ENCODE measurements around the gene SETD4. TPM values are rescaled to one million over a fixed set of nuclear protein-coding genes. Genes with fewer than 3 reads are reported as not detected.

The SETD4 gene
- total and polyA plus RNA-seq, 2 of the 4 experiments (the other 2 are of a cell fraction) = 9.5 to 11.4 TPM

DNA sequence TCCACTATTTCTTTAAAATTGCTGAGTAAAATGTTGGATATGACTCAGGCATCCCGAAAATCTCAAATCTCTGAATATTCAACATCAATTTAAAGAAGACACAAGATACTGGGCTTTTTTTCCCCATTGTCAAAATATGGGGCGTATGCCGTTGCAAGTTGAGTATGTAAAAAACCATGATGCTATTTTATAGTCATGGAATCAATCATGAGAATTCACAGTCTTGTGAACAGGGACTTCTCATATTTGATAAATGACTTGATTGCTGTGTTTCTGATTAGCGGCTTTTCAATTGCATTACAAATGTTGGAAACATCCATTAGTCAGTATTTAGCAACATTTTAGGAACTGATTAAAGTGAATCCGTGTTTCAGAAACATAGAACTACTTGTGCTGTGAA, 45.3 kb downstream of the SETD4 start:
- no peak overlapping the region for H4K91ac ChIP-seq (ENCODE audit: insufficient read depth, low read depth, low read length)
- CTCF ChIA-PET = no interaction called here
- H2BK20ac ChIP-seq (ENCODE audit: low read depth, low read length) = no peak overlapping the region
- no peak overlapping the region for H3K9ac ChIP-seq (ENCODE audit: low read depth, low read length)
- H4K5ac ChIP-seq (ENCODE audit: low read depth, low read length) = no peak overlapping the region
- no peak overlapping the region for H2BK5ac ChIP-seq (ENCODE audit: low read depth, low read length, poor library complexity, severe bottlenecking)
- intact Hi-C loops (cut with micrococcal nuclease) (no loop called here), in situ Hi-C loops (cut with MboI; ENCODE audit: low sequenced_read_pairs) (no loop called here), dilution Hi-C loops (cut with HindIII; ENCODE audit: low sequenced_read_pairs, unreplicated experiment) (no loop called here)
- no peak overlapping the region for H3K27ac ChIP-seq (ENCODE audit: insufficient read depth, low read length)
- H3K27me3 ChIP-seq (ENCODE audit: control insufficient read depth, insufficient read depth, low read length) = peaks cover 15% of the 10 kb centered on the region
- ATAC-seq (ENCODE audit: low read depth) (no peak), DNase-seq (no peak)
- no peak for TF ChIP-seq RCOR1 (IDR thresholded peaks at IDR 0.05; ENCODE audit: insufficient replicate concordance, low read length)
- no peak for TF ChIP-seq CHD1 (IDR thresholded peaks at IDR 0.05; ENCODE audit: low read depth, low read length)
- TF ChIP-seq FOS (IDR thresholded peaks at IDR 0.05; ENCODE audit: low read depth, low read length) = no peak
- TF ChIP-seq CEBPB (IDR thresholded peaks at IDR 0.05; ENCODE audit: low read depth, low read length) = no peak
- no peak for TF ChIP-seq MAZ (IDR thresholded peaks at IDR 0.05; ENCODE audit: borderline replicate concordance, low read depth, low read length)
- TF ChIP-seq NFE2L2 (IDR thresholded peaks at IDR 0.05; ENCODE audit: low read depth, low read length) = no peak
- no peak for TF ChIP-seq RAD21 (IDR thresholded peaks at IDR 0.05; ENCODE audit: low read length)
- TF ChIP-seq SMC3 (IDR thresholded peaks at IDR 0.05; ENCODE audit: low read depth, low read length) = no peak
- TF ChIP-seq, protein P1, sequence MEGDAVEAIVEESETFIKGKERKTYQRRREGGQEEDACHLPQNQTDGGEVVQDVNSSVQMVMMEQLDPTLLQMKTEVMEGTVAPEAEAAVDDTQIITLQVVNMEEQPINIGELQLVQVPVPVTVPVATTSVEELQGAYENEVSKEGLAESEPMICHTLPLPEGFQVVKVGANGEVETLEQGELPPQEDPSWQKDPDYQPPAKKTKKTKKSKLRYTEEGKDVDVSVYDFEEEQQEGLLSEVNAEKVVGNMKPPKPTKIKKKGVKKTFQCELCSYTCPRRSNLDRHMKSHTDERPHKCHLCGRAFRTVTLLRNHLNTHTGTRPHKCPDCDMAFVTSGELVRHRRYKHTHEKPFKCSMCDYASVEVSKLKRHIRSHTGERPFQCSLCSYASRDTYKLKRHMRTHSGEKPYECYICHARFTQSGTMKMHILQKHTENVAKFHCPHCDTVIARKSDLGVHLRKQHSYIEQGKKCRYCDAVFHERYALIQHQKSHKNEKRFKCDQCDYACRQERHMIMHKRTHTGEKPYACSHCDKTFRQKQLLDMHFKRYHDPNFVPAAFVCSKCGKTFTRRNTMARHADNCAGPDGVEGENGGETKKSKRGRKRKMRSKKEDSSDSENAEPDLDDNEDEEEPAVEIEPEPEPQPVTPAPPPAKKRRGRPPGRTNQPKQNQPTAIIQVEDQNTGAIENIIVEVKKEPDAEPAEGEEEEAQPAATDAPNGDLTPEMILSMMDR (conservative IDR thresholded peaks at IDR 0.05; ENCODE audit: low read depth, low read length) = no peak
- TF ChIP-seq POLR2A (IDR thresholded peaks at IDR 0.05; ENCODE audit: low read depth, low read length) = no peak
- TF ChIP-seq, protein P2, sequence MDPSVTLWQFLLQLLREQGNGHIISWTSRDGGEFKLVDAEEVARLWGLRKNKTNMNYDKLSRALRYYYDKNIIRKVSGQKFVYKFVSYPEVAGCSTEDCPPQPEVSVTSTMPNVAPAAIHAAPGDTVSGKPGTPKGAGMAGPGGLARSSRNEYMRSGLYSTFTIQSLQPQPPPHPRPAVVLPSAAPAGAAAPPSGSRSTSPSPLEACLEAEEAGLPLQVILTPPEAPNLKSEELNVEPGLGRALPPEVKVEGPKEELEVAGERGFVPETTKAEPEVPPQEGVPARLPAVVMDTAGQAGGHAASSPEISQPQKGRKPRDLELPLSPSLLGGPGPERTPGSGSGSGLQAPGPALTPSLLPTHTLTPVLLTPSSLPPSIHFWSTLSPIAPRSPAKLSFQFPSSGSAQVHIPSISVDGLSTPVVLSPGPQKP (IDR thresholded peaks at IDR 0.05; ENCODE audit: borderline replicate concordance, low read depth, low read length) = no peak
- TF ChIP-seq, protein P3, sequence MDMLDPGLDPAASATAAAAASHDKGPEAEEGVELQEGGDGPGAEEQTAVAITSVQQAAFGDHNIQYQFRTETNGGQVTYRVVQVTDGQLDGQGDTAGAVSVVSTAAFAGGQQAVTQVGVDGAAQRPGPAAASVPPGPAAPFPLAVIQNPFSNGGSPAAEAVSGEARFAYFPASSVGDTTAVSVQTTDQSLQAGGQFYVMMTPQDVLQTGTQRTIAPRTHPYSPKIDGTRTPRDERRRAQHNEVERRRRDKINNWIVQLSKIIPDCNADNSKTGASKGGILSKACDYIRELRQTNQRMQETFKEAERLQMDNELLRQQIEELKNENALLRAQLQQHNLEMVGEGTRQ (IDR thresholded peaks at IDR 0.05; ENCODE audit: low read depth, low read length) = no peak
- no peak for TF ChIP-seq MXI1 (IDR thresholded peaks at IDR 0.05; ENCODE audit: borderline replicate concordance, low read depth, low read length)
- no peak for TF ChIP-seq MAFK (IDR thresholded peaks at IDR 0.05; ENCODE audit: low read depth, low read length)
- no peak for TF ChIP-seq BHLHE40 (IDR thresholded peaks at IDR 0.05; ENCODE audit: low read depth, low read length)
- no peak for TF ChIP-seq RFX5 (IDR thresholded peaks at IDR 0.05; ENCODE audit: low read depth, low read length)
- no peak overlapping the region for H3K4me3 ChIP-seq (ENCODE audit: insufficient read depth, low read depth, low read length)
- no peaks in the 10 kb centered on the region for H4K20me1 ChIP-seq (ENCODE audit: insufficient read depth, low read length)
- no peak overlapping the region for H3K18ac ChIP-seq (ENCODE audit: low read depth, low read length)
- no peak overlapping the region for H3K14ac ChIP-seq (replicated peaks; ENCODE audit: low read depth, low read length)
- H2BK120ac ChIP-seq (ENCODE audit: low read depth, low read length) = no peak overlapping the region
- no peaks in the 10 kb centered on the region for H3K9me3 ChIP-seq (ENCODE audit: control insufficient read depth, insufficient read depth, low read length)
- H3K56ac ChIP-seq (ENCODE audit: extremely low read depth, insufficient read depth, low read length) = no peak overlapping the region
- BruUV-seq (replicated peaks) = no TSS peak
- H3K36me3 ChIP-seq (ENCODE audit: control insufficient read depth, insufficient read depth, low read length) = no peaks in the 10 kb centered on the region
- no peak overlapping the region for H2AK5ac ChIP-seq (ENCODE audit: low read depth, low read length)
- H3K23ac ChIP-seq (ENCODE audit: low read depth, low read length) = no peak overlapping the region
- no peak overlapping the region for H2BK15ac ChIP-seq (ENCODE audit: low read depth, low read length)
- no peaks in the 10 kb centered on the region for H3K4me1 ChIP-seq (ENCODE audit: control insufficient read depth, insufficient read depth, low read length)
- H4K8ac ChIP-seq (ENCODE audit: low read depth in 2 of 2, low read length in 2 of 2) = no peak overlapping the region
- H2AFZ ChIP-seq (replicated peaks; ENCODE audit: low read length, poor library complexity) = no peak overlapping the region
- H2AK9ac ChIP-seq (replicated peaks; ENCODE audit: low read depth, low read length, poor library complexity) = no peak overlapping the region
- WGBS, 2 experiments (ENCODE audit: extremely low coverage in 2 of 2, insufficient read length in 1 of 2) = no CpG with 5 or more reads among the region's 5 CpGs
- POLR2A ChIA-PET (ENCODE audit: unreplicated experiment) = no interaction called here
- no peak overlapping the region for H3K4ac ChIP-seq (ENCODE audit: low read depth, low read length)
- no peaks in the 10 kb centered on the region for H3K79me1 ChIP-seq (ENCODE audit: low read depth in 1 of 2, low read length in 2 of 2)
- no peaks in the 10 kb centered on the region for H3K9me1 ChIP-seq (ENCODE audit: insufficient read depth, low read length)
- no peak overlapping the region for H3K4me2 ChIP-seq (ENCODE audit: low read depth, low read length)

All from IMR-90 (cell line).